GM12878 (cell line): Measurements from ENCODE around the gene ZCCHC13. TPM values are rescaled to one million over a fixed set of nuclear protein-coding genes. Genes with fewer than 3 reads are reported as not detected.

Experiments
- ASH2L ChIP-seq: fragments of 300-600, 200-600 bp; sonication (generic); IDR thresholded peaks from 2 replicates; pipeline ENCODE4 v1.6.1; 2017; ENCODE audit warnings: low read depth, mild to moderate bottlenecking, borderline replicate concordance
- CEBPB ChIP-seq, 2 experiments: fragments of 150-350 bp in 1 of 2; IDR thresholded peaks; 2 replicates each; pipeline ENCODE4 v1.6.1; 2012 to 2014; ENCODE audit warnings: low read depth in 2 of 2, low read length in 2 of 2, borderline replicate concordance in 1 of 2, inconsistent platforms in 1 of 2
- CREM ChIP-seq: IDR thresholded peaks from 2 replicates; pipeline ENCODE4 v1.6.1; 2014; ENCODE audit warnings: antibody characterized with exemption, low read depth
- EGR1 ChIP-seq, 2 experiments: IDR thresholded peaks; 1 replicate in 1 of 2; 2 replicates in 1 of 2; pipeline ENCODE4 v1.6.1; 2011 to 2012; ENCODE audit warnings: low read depth in 2 of 2, low read length in 2 of 2, borderline replicate concordance in 1 of 2, mild to moderate bottlenecking in 1 of 2, moderate library complexity in 1 of 2
- ETV6 ChIP-seq, 2 experiments: fragments of 450-650 bp in 1 of 2; IDR thresholded peaks in 1 of 2; conservative IDR thresholded peaks in 1 of 2; 2 replicates each; pipeline ENCODE4 v1.6.1; 2014; ENCODE audit warnings: antibody characterized with exemption in 1 of 2, borderline replicate concordance in 1 of 2, low read depth in 1 of 2, mild to moderate bottlenecking in 1 of 2, moderate library complexity in 1 of 2
- FOXK2 ChIP-seq: fragments of 450-650 bp; IDR thresholded peaks from 2 replicates; pipeline ENCODE4 v1.6.1; 2017; ENCODE audit warnings: mild to moderate bottlenecking, moderate library complexity
- IKZF2 ChIP-seq, 2 experiments: fragments of 450-650 bp; IDR thresholded peaks; 2 replicates each; pipeline ENCODE4 v1.6.1; 2017; ENCODE audit warnings: mild to moderate bottlenecking in 2 of 2, moderate library complexity in 2 of 2
- LARP7 ChIP-seq: fragments of 450-650 bp; IDR thresholded peaks from 2 replicates; pipeline ENCODE4 v1.6.1; 2017; ENCODE audit warnings: mild to moderate bottlenecking
- MTA3 ChIP-seq: IDR thresholded peaks from 2 replicates; pipeline ENCODE4 v1.6.1; 2012; ENCODE audit warnings: low read length, inconsistent platforms, borderline replicate concordance
- MXI1 ChIP-seq: fragments of 150-350 bp; IDR thresholded peaks from 2 replicates; pipeline ENCODE4 v1.6.1; 2011; ENCODE audit warnings: low read depth, mild to moderate bottlenecking, inconsistent platforms, low read length, improper control_type of control experiment
- NFIC ChIP-seq: IDR thresholded peaks from 2 replicates; pipeline ENCODE4 v1.6.1; 2012; ENCODE audit warnings: low read depth, mild to moderate bottlenecking, inconsistent platforms, low read length, moderate library complexity
- NRF1 ChIP-seq: conservative IDR thresholded peaks from 2 replicates; pipeline ENCODE4 v1.6.1; 2011; ENCODE audit warnings: mild to moderate bottlenecking, low read depth, low read length, improper control_type of control experiment
- PKNOX1 ChIP-seq: fragments of 450-650 bp; IDR thresholded peaks from 2 replicates; pipeline ENCODE4 v1.6.1; 2016; ENCODE audit warnings: mild to moderate bottlenecking
- RAD51 ChIP-seq: fragments of 450-650 bp; IDR thresholded peaks from 2 replicates; pipeline ENCODE4 v1.6.1; 2016; ENCODE audit warnings: moderate library complexity, mild to moderate bottlenecking, inconsistent platforms
- RELB ChIP-seq: fragments of 450-650 bp; IDR thresholded peaks from 2 replicates; pipeline ENCODE4 v1.6.1; 2017; ENCODE audit warnings: low read depth, mild to moderate bottlenecking, moderate library complexity
- SIX5 ChIP-seq: IDR thresholded peaks from 2 replicates; pipeline ENCODE4 v1.6.1; 2011; ENCODE audit warnings: mild to moderate bottlenecking, low read depth, low read length, moderate library complexity; ENCODE audit not compliant: severe bottlenecking
- SPI1 ChIP-seq: IDR thresholded peaks from 2 replicates; pipeline ENCODE4 v1.6.1; 2011; ENCODE audit warnings: low read depth, mild to moderate bottlenecking, low read length, moderate library complexity, borderline replicate concordance; ENCODE audit not compliant: insufficient read depth
- TARDBP ChIP-seq: IDR thresholded peaks from 2 replicates; pipeline ENCODE4 v1.6.1; 2016; ENCODE audit warnings: borderline replicate concordance
- USF1 ChIP-seq: IDR thresholded peaks from 2 replicates; pipeline ENCODE4 v1.6.1; 2011; ENCODE audit warnings: borderline replicate concordance, low read depth, mild to moderate bottlenecking, moderate library complexity, mixed read lengths, low read length; ENCODE audit not compliant: insufficient read depth; ENCODE audit errors: extremely low read length
- ZBTB11 ChIP-seq: fragments of 450-650 bp; formaldehyde crosslinking; IDR thresholded peaks from 2 replicates; pipeline ENCODE4 v1.5.0; 2022; ENCODE audit warnings: mild to moderate bottlenecking, missing genetic modification characterization
- polyA plus RNA-seq, 11 experiments: library from polyadenylated mRNA; depleted of rRNA in 4 of 11; unstranded in 6 of 11; stranded (reverse) in 5 of 11; fragments of >200 nt; fragmentation: Nextera tagmentation in 4 of 11; fragmentation: Illumina TruSeq in 1 of 11; extraction: Ambion mirVana in 4 of 11; extraction: Trizol in 1 of 11; gene quantifications; 1 replicate in 1 of 11; 2 replicates in 10 of 11; pipeline versions ENCODE4 v1.2.1 to v1.2.3, GENCODE V29; 2011 to 2016; ENCODE audit warnings: inconsistent platforms in 2 of 11, missing spikeins in 2 of 11, low read depth in 1 of 11
- total RNA-seq, 4 experiments: library from RNA; depleted of rRNA in 3 of 4; stranded (reverse); fragments of >200 nt in 3 of 4; fragmentation: Illumina TruSeq in 1 of 4; extraction: Trizol in 1 of 4; gene quantifications; 2 replicates each; pipeline versions ENCODE4 v1.2.1 to v1.2.3, GENCODE V29; 2013 to 2021
- TF ChIP-seq, protein P1 (sequence below): fragments of 450-650 bp; IDR thresholded peaks from 2 replicates; pipeline ENCODE4 v1.6.1; 2017; ENCODE audit warnings: borderline replicate concordance
- TF ChIP-seq, protein P2 (sequence below): IDR thresholded peaks from 2 replicates; pipeline ENCODE4 v1.6.1; 2011; ENCODE audit warnings: low read depth, mild to moderate bottlenecking, low read length, moderate library complexity, borderline replicate concordance; ENCODE audit errors: extremely low read depth

ZCCHC13 gene
- total and polyA plus RNA-seq, 10 of the 15 experiments (the other 5 are each of a cell fraction or from before 2014, with no cell fraction given): not detected

GRCh38 chrX:74280759-74281158 is 23.2 kb upstream of the ZCCHC13 start (continued):
- TF ChIP-seq MTA3: no peak
- TF ChIP-seq NFIC: no peak
- TF ChIP-seq IKZF2 (IDR thresholded peaks at IDR 0.05): peak; percentile 45 to 50; a peak in 2 of 4 replicates
- no peak for TF ChIP-seq LARP7
- no peak for TF ChIP-seq TARDBP
- TF ChIP-seq SIX5: no peak
- no peak for TF ChIP-seq CEBPB (IDR thresholded peaks at IDR 0.05; ENCODE audit: borderline replicate concordance in 1 of 2, low read depth in 2 of 2, low read length in 2 of 2)
- no peak for TF ChIP-seq NRF1
- TF ChIP-seq RAD51: no peak
- no peak for TF ChIP-seq CREM
- no peak for TF ChIP-seq MXI1
- TF ChIP-seq, protein P1, sequence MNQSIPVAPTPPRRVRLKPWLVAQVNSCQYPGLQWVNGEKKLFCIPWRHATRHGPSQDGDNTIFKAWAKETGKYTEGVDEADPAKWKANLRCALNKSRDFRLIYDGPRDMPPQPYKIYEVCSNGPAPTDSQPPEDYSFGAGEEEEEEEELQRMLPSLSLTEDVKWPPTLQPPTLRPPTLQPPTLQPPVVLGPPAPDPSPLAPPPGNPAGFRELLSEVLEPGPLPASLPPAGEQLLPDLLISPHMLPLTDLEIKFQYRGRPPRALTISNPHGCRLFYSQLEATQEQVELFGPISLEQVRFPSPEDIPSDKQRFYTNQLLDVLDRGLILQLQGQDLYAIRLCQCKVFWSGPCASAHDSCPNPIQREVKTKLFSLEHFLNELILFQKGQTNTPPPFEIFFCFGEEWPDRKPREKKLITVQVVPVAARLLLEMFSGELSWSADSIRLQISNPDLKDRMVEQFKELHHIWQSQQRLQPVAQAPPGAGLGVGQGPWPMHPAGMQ: no peak
- TF ChIP-seq ZBTB11 (CRISPR knock-in tag): no peak
- TF ChIP-seq PKNOX1: peak; percentile 69
- no peak for TF ChIP-seq USF1
- no peak for TF ChIP-seq ETV6 (conservative IDR thresholded peaks at IDR 0.05 in 1 of 2, IDR thresholded peaks at IDR 0.05 in 1 of 2; ENCODE audit: borderline replicate concordance in 1 of 2, low read depth in 1 of 2)
- TF ChIP-seq FOXK2: no peak
- no peak for TF ChIP-seq EGR1 (IDR thresholded peaks at IDR 0.05; ENCODE audit: borderline replicate concordance in 1 of 2, low read depth in 2 of 2, low read length in 2 of 2)
- no peak for TF ChIP-seq ASH2L
- TF ChIP-seq, protein P2, sequence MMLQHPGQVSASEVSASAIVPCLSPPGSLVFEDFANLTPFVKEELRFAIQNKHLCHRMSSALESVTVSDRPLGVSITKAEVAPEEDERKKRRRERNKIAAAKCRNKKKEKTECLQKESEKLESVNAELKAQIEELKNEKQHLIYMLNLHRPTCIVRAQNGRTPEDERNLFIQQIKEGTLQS: no peak
- peak; percentile 53; the same call in 1 of the 2 replicates for TF ChIP-seq SPI1
- peak; percentile 43; the same call in 1 of the 2 replicates for TF ChIP-seq RELB
